Measurements from ENCODE around the gene RNF220.

GRCh38 chr1:44654621-44655187, 249.6 kb downstream of the RNF220 start:
- TF ChIP-seq CTCF (IDR thresholded peaks at IDR 0.05) (no peak), POLR2A (IDR thresholded peaks at IDR 0.05) (no peak), EP300 (IDR thresholded peaks at IDR 0.05) (no peak)
